Erythroblast (primary cell): ENCODE results near the gene CDCA3.

Experiments used
- GATA1 ChIP-seq: IDR thresholded peaks from 2 replicates; pipeline ENCODE4 v1.6.1; 2011; ENCODE audit warnings: low read depth, mild to moderate bottlenecking, control low read depth, low read length, moderate library complexity
- POLR2A ChIP-seq: IDR thresholded peaks from 2 replicates; pipeline ENCODE4 v1.6.1; 2011; ENCODE audit warnings: mild to moderate bottlenecking, low read length

GRCh38 chr12:6851153-6851920 lies at the start of gene CDCA3:
- peak; percentile 100 for TF ChIP-seq POLR2A
- TF ChIP-seq GATA1: no peak
